ENCODE measurements around the gene SMU1.
"Not testable (repeated sequence)": the region's sequence is repeated elsewhere in the genome, so short reads cannot be mapped to it uniquely, and the experiment has no call there.

SMU1 gene

DNA sequence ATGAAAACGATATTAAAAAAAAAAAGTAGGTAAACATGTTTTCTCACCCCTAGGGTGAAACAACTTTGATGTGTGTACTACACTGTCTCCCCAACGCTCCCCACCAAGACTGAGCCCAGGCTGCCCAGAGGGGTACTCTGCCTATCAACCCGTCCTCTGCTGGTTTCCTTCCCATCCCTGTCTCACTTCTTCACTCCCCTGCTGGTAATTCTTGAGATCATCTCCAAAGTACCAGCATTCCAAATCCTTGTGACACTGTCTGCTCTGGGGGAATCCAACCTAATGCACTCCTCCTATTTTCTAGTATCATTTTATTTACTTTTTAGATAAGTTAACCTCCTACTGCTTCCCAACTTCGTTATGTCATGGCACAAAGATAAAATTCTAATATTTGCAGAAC, 68.7 kb downstream of the SMU1 start:
- no peak for DNase-seq

DNA sequence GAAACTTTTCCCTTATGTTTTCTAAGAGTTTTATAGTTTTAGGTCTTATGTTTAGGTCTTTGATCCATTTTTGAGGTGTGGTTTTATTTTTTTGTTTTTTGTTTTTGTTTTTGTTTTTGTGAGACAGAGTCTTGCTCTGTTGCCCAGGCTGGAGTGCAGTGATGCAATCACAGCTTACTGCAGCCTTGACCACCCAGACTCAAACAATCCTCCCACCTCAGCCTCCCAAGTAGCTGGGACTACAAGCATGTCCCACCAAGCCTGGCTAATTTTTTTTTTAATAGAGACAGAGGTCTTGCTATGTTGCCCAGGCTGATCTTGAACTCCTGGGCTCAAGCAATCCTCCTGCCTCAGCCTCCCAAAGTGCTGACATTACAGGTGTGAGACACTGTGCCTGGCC, 71.1 kb downstream of the SMU1 start:
- DNase-seq: not testable (repeated sequence)

DNA sequence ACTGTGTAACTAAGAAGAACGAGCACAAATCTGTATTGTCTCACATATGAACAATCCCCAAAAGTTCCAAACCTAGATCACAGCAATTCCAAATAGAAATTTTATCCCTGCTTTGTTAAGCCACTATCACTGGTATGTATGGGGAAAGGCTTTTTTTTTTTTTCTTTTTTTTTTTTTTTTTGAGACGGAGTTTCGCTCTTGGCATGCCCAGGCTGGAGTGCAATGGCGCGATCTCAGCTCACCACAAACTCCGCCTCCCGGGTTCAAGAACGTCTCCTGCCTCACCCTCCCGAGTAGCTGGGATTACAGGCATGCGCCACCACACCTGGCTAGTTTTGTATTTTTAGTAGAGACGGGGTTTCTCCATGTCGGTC, 75.8 kb downstream of the SMU1 start:
- peak; percentile 26 for DNase-seq

DNA sequence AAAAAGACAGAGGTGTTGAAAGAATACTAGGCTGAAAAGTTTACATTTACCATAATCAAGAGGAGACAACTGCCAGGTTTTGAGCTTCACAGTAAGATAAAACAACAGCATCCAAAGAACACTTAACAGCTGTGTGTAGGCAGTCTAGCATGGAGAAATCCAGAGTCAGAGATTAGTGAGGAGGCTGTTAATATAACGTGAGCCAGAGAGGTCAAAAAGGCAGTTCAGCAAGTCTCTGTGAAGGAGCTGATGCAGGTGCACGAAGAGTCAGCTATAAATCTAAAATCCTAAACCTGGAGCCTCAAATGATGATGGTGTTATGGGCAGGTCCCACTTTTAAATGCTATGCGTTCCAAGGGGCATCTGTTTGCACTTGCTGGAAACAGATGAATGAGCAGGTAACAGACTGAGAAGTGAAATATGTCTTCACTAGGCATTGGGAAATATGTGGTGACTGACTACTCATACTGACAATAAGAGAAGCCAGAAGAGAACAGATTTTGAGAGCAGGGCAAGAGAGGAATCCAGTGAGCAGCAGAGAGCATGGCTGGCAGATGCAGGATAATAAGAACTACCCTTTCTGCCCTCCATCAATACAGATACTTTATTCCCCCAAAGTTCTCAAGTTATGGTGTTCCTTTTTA, 83.8 kb downstream of the SMU1 start:
- no peak for DNase-seq

DNA sequence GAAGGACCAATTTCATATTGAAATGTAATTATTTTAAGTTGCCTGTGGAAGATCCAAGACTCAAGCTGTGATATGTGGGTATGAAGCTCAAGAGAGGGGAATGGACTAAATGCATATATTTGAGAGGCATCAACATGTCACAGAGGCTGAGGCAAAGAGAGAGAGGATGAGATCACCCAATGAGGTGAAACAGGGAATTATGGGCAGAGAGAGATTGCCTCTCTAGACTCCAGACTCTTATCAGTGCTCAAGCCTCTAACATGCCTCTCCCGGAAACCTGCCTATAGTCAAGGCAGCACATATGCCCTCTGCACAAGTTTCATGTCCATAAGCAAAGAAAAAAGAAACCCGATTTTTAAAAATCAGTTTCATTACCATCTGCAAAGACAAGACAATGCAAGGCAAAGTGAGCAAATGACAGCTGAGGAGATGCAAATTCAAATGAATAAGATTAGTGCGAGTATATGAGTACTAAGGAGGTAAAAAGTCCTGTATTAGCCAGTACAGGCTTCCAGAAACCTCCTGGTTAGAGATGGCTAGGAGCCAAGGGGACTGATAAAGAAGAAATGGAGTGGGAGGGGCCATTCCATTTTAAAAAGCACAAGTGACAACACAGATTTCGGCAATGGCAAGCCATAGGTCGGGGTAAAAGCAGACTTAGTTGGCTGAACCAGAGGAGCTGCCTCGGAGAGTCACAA, 84.4 kb downstream of the SMU1 start:
- DNase-seq: no peak
